ENCODE measurements around the gene NPAS3. TPM values are rescaled to one million over a fixed set of nuclear protein-coding genes. Genes with fewer than 3 reads are reported as not detected.

NPAS3 gene
- total RNA-seq, 1 experiment from 2014 or later, result 1.9 TPM

- Histone ChIP-seq H3K27me3 (no peaks in the 10 kb centered on the region), H3K4me3 (no peak overlapping the region)
- no peak for DNase-seq
These were observed 96.9 kb downstream of the NPAS3 start for GRCh38 chr14:33035416-33036194.

GRCh38 chr14:33039311-33039710 is 100.6 kb downstream of the NPAS3 start:
- no peak for DNase-seq
- no peaks in the 10 kb centered on the region for H3K9me3 ChIP-seq
- no peak overlapping the region for H3K4me3 ChIP-seq
- H3K36me3 ChIP-seq, result no peaks in the 10 kb centered on the region
- H3K27me3 ChIP-seq, result no peaks in the 10 kb centered on the region

More at GRCh38 chr14:33035416-33036194, 96.9 kb downstream of the NPAS3 start:
- Histone ChIP-seq H3K9me3 (no peaks in the 10 kb centered on the region), H3K36me3 (no peaks in the 10 kb centered on the region)

- H3K27me3 ChIP-seq, result no peaks in the 10 kb centered on the region
- H3K9me3 ChIP-seq, result no peaks in the 10 kb centered on the region
- no peak for DNase-seq
- H3K36me3 ChIP-seq, result no peaks in the 10 kb centered on the region
- no peak overlapping the region for H3K4me3 ChIP-seq
These were observed 101.9 kb downstream of the NPAS3 start for GRCh38 chr14:33040372-33041140.

GRCh38 chr14:33042591-33042990 is 103.9 kb downstream of the NPAS3 start:
- Histone ChIP-seq H3K9me3 (no peaks in the 10 kb centered on the region), H3K4me3 (no peak overlapping the region), H3K36me3 (no peaks in the 10 kb centered on the region), H3K27me3 (no peaks in the 10 kb centered on the region)
- no peak for DNase-seq

- H3K27me3 ChIP-seq, result no peaks in the 10 kb centered on the region
- H3K9me3 ChIP-seq, result no peaks in the 10 kb centered on the region
- H3K36me3 ChIP-seq, result no peaks in the 10 kb centered on the region
- no peak for DNase-seq
- no peak overlapping the region for H3K4me3 ChIP-seq
These were observed 107.1 kb downstream of the NPAS3 start for GRCh38 chr14:33045760-33046159.

- no peak for DNase-seq
- Histone ChIP-seq H3K9me3 (no peaks in the 10 kb centered on the region), H3K36me3 (no peaks in the 10 kb centered on the region), H3K4me3 (no peak overlapping the region), H3K27me3 (no peaks in the 10 kb centered on the region)
These were observed 114.3 kb downstream of the NPAS3 start for GRCh38 chr14:33052943-33053342.

- DNase-seq, result no peak
These were observed 117.5 kb downstream of the NPAS3 start for GRCh38 chr14:33056213-33056612.

GRCh38 chr14:33057585-33057984 is 118.9 kb downstream of the NPAS3 start:
- Histone ChIP-seq H3K4me3 (no peak overlapping the region), H3K9me3 (no peaks in the 10 kb centered on the region), H3K27me3 (no peaks in the 10 kb centered on the region), H3K36me3 (no peaks in the 10 kb centered on the region)
- no peak for DNase-seq

More at GRCh38 chr14:33056213-33056612, 117.5 kb downstream of the NPAS3 start:
- H3K4me3 ChIP-seq, result no peak overlapping the region
- H3K36me3 ChIP-seq, result no peaks in the 10 kb centered on the region
- H3K27me3 ChIP-seq, result no peaks in the 10 kb centered on the region
- no peaks in the 10 kb centered on the region for H3K9me3 ChIP-seq

- Histone ChIP-seq H3K9me3 (no peaks in the 10 kb centered on the region), H3K27me3 (no peaks in the 10 kb centered on the region)
- DNase-seq, result no peak
These were observed 123.1 kb downstream of the NPAS3 start for GRCh38 chr14:33061667-33062325.

GRCh38 chr14:33062476-33062875 is 123.8 kb downstream of the NPAS3 start:
- Histone ChIP-seq H3K36me3 (no peaks in the 10 kb centered on the region), H3K4me3 (no peak overlapping the region), H3K9me3 (no peaks in the 10 kb centered on the region), H3K27me3 (no peaks in the 10 kb centered on the region)
- DNase-seq, result no peak

More at GRCh38 chr14:33061667-33062325, 123.1 kb downstream of the NPAS3 start:
- H3K4me3 ChIP-seq, result no peak overlapping the region
- H3K36me3 ChIP-seq, result no peaks in the 10 kb centered on the region

- Histone ChIP-seq H3K27me3 (no peaks in the 10 kb centered on the region), H3K9me3 (no peaks in the 10 kb centered on the region), H3K4me3 (no peak overlapping the region), H3K36me3 (no peaks in the 10 kb centered on the region)
- no peak for DNase-seq
These were observed 124.2 kb downstream of the NPAS3 start for GRCh38 chr14:33062881-33063280.

GRCh38 chr14:33063521-33063920 is 124.8 kb downstream of the NPAS3 start:
- no peak for DNase-seq
- Histone ChIP-seq H3K27me3 (no peaks in the 10 kb centered on the region), H3K4me3 (no peak overlapping the region), H3K9me3 (no peaks in the 10 kb centered on the region), H3K36me3 (no peaks in the 10 kb centered on the region)

GRCh38 chr14:33065634-33066033 is 127.0 kb downstream of the NPAS3 start:
- DNase-seq, result no peak
- Histone ChIP-seq H3K27me3 (no peaks in the 10 kb centered on the region), H3K4me3 (no peak overlapping the region), H3K36me3 (no peaks in the 10 kb centered on the region), H3K9me3 (no peaks in the 10 kb centered on the region)

- Histone ChIP-seq H3K36me3 (no peaks in the 10 kb centered on the region), H3K27me3 (no peaks in the 10 kb centered on the region), H3K9me3 (no peaks in the 10 kb centered on the region), H3K4me3 (no peak overlapping the region)
- DNase-seq, result no peak
These were observed 129.4 kb downstream of the NPAS3 start for GRCh38 chr14:33068040-33068439.

- no peak overlapping the region for H3K4me3 ChIP-seq
- H3K36me3 ChIP-seq, result no peaks in the 10 kb centered on the region
- no peaks in the 10 kb centered on the region for H3K9me3 ChIP-seq
- no peaks in the 10 kb centered on the region for H3K27me3 ChIP-seq
- DNase-seq, result no peak
These were observed 129.9 kb downstream of the NPAS3 start for GRCh38 chr14:33068626-33069025.

- Histone ChIP-seq H3K27me3 (no peaks in the 10 kb centered on the region), H3K9me3 (no peaks in the 10 kb centered on the region), H3K4me3 (no peak overlapping the region), H3K36me3 (no peaks in the 10 kb centered on the region)
- DNase-seq, result no peak
These were observed 131.8 kb downstream of the NPAS3 start for GRCh38 chr14:33070475-33070874.

- H3K27me3 ChIP-seq, result no peaks in the 10 kb centered on the region
- H3K4me3 ChIP-seq, result no peak overlapping the region
- no peaks in the 10 kb centered on the region for H3K9me3 ChIP-seq
- no peak for DNase-seq
- H3K36me3 ChIP-seq, result no peaks in the 10 kb centered on the region
These were observed 134.3 kb downstream of the NPAS3 start for GRCh38 chr14:33073023-33073422.

All from MG63 (cell line).